T-helper 22 cell (primary cell): ENCODE measurements around the gene TRAF3IP1.

ENCODE experiments used
- DNase-seq: peaks from one replicate; pipeline ENCODE4 v3.0.0-alpha.2; 2020; ENCODE audit warnings: low read depth

Gene TRAF3IP1

DNA sequence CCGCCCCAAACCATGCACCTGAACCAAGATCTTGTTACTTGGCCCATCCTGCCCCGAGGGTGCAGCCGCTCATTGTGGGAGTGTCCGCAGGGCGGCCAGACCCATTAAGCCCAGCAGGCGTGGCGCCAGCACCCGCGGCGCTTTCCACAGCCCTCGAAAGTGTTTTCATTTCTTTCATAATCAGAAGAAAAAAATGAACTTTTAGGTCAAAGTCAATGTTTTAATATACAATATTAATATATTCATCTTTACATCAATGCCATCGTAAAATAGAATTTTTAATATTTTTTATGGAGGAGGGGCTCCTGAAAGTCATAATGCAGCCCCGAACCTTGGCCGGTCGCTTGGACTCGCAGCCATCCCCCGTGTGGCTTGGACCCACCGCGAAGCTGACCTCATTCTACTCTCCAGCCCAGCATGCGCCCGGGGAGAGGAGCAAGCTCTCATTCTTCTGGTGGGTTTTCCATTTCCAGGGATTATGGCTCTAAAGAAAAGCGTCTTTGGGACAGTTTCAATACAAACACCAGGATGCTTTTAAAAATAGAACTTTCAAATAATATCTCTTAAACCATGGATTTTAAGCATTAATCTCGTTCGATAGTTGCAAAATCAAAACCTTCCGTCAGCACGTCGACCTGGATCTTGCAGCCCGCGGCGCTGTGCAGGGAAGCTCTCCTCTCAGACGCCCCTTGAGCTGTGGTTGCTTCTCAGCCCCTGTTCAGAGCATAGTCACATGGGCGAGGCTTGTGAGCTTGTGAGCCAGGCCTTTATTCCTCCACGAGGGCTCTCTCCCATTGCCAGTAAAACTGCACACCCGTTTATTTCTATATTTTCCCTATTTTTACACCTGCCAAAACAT, 89.3 kb downstream of the TRAF3IP1 start:
- DNase-seq, result no peak

DNA sequence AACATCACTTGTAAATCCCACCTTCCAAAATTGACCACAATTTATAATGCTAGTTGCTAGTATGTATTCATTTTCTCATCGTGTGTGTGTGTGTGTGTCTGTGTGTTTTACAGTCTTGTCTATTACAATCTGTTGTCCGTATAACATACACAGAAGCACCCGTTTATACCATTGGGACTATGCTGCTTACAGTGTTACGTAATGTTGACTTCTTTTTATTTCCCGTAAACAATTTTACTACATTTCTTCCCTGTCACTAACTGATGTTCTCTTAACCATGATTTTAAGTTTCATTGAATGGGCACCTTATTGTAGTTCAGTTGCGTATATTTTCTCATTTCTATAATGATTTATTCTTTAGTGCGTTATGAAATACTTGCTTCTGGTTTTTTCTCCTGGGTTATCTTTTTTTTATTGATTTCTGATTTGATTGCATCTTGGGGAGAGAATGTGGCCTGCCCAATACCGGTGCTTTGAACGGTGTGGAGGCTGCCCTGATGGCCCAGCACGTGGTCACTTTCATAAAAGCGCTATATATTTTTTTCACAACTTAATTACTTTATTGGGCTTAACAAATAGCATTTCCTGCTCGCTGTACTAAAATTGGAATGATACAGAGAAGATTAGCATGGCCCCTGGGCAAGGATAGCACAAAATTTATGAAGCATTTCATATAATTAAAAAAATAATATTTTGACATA, 91.9 kb downstream of the TRAF3IP1 start:
- no peak for DNase-seq

DNA sequence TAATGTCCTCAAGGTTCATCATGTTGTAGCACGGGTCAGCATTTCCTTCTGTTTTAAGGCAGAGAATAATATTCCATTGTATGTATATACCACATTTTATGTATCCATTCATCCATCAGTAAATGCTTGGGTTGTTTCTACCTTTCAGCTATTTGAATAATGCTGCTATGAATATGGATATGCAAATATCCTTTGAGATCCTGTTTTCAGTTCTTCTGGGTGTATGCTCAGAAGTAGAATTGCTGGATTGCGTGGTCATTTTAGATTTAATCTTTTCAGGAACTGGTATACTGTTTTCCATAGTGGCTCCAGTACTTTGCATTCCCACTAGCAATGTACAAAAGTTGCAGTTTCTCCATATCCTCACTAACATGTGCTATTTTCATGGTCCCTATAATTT, 93.0 kb downstream of the TRAF3IP1 start:
- DNase-seq, result no peak

DNA sequence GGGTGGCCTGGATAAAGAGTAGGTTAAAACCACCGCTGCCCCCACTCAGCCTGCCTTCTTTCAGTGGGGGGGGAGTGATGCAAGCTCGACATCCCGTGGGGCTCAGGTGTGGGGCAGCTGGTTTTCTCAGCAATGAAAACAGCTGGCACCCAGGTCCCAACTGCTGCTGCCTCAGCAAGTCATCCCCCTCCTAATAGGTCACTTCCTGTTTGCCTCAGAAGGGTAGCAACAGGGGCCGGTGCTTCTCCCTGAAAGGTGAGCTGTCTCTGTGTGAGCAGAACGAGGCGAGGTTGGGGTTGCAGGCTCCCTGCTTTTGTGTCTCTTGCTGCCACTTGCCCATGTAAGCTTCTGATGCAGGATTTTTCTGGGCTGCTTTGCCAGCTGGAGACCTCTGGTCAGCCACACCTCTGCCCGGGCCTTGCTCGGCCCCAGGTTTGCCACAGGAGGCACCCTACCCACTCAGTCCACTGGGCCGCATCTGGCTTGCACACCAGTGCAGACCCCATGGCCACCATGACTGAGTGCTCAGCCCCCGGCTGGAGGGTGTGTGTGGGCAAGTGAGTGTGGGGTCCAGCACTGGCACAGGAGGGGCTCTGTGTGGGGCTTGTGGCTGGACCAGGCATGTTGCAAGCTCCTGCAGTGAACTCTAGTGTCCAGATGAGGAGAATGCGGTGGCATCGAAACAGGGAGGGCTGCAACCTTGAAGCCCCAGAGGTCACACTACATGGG, 94.9 kb downstream of the TRAF3IP1 start:
- no peak for DNase-seq

DNA sequence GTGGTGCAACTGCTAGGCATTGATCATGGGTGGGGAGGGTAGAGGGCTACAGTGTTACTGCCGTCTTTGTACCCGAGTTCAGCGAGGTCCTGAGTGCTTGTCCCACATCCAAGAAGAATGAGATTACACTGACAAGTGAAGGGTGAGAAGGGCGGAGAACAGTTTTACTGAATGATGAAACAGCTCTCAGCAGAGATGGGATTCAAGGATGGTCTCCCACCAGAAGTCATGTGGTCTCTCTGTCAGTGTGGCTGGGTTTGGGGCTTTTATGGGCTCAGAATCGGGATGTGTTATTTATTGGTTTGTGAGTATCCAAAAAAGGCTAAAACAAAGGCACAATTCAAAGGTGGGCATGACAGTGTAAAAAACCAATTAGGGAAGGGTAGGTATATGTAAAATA, 95.6 kb downstream of the TRAF3IP1 start:
- DNase-seq, result no peak

DNA sequence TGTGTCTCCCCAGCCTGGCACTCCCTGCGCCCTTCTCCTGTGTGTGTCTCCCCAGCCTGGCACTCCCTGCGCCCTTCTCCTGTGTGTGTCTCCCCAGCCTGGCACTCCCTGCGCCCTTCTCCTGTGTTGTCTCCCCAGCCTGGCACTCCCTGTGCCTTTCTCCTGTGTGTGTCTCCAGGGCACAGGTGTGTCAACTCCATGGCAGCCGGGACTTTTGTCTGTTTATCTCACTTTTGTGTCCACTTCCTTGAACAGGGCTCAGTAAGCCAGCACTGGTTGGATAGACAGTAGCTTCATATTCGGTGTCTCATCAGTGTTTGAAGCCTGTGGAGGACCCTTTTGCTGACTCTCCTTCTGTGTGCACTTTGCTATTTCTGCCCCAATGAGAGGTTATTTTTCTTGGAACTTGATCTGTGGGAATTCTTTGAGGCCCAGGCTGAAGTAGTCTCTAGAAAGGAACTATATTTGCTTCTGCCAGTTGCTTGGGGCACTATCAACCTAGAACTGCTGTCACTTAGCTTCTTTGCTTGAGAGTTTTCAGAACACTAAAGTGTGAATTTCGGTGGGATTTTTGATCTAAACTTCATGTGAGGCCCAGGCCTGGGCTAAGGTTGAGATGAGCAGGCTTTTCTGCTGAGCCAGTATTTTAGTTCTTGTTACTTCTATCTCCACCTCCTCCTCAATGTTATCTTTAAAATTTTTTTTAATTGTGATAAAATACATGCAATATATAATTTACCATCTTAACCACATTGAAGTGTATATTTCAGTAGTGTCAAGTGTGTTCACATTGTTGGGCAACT, 98.1 kb downstream of the TRAF3IP1 start:
- DNase-seq, result no peak

DNA sequence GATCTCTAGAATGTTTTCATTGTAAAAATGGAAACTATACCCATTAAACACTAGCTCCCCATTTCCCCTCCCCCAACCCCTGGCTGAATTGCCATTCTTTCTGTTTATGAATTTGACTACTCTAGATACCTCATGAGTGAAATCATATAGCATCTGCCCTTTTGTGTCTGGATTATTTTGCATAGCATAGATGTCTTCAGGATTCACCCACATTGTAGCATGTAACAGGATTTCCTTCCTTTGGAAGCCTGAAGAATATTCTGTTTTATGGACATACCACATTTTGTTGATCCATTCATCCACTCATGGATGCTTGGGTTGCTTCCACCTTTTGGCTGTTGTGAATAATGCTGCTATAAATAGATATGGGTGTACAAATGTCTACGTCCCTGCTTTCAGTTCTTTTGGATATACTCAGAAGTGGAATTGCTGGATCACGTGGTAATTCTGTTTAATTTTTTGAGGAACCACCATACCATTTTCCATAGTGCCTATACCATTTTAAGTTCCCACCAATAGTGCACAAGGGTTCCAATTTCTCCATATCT, 98.8 kb downstream of the TRAF3IP1 start:
- DNase-seq, result no peak

DNA sequence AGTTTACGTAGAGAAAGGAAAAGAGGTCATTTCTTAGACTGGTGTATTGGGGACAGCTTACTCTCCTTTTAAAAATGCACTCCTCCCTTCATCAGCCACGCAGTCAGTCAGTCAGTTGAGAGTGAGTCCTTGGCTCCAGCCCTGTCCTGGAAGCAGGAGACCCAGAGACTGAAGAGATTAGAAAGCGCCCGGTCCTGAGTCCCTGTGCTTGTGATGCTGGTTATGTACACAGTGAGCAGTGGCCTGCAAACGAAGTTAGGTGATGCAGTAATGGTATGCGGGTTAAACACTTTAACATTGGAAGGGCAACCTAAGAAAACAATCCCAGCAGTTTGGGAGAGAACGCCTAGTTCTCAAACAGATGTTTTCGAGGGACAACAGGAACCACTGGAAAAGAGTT, 100.1 kb downstream of the TRAF3IP1 start:
- DNase-seq, result no peak

DNA sequence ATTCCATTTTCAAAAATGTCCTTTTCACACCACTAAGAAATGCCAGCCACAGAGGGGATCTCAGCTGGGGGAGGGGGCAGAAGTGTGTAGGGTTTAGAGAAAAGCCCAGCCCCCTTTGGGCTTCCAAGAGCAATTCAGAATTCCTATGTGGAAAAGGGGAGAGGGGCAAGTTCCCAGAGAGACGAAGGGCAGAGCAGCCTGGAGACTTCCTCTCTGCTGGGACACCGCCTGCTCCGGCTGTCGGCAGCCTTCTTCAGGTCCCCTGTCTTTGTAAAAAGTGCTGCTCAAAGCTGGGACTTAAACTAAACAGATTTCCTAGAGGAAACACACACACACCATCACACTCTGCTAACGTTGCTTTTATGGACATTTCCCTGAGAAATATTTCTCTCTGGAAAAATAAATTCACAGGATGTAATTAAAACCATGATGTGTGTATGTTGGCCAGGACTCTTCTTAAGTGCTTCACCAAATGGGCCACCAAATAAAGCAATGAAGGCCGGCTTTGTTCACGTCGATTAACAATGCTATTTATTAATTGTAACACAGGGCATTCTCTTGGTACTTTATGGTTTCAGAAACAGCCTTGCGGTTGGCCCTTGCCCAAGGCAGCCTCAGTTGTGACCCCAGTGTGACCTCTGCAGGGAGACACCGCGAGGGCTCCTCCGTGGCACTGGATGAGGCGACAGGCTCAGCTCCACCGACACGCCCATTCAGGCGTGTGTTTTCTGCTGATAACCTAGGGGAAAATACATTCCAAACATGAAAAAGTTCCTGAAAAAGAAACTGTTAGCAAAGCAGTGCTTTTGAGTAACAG, 100.8 kb downstream of the TRAF3IP1 start:
- DNase-seq, result no peak

DNA sequence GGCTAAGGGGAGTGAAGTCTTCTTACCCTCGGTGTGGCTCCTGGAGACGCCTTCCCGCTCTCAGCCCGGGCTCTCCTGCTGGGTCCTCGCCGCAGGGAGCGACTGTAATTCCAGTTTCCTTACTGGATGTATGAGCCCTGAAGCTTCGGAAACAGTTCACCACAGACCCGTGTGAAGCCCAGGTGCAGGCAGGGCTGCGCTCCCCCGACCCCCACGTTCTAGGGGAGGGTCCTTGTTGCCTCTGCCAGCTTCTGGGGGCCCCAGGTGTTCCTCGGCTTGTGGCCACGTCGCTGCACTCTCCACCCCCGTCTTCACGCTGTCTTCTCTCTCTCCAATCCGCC, 101.3 kb downstream of the TRAF3IP1 start:
- DNase-seq, result no peak

DNA sequence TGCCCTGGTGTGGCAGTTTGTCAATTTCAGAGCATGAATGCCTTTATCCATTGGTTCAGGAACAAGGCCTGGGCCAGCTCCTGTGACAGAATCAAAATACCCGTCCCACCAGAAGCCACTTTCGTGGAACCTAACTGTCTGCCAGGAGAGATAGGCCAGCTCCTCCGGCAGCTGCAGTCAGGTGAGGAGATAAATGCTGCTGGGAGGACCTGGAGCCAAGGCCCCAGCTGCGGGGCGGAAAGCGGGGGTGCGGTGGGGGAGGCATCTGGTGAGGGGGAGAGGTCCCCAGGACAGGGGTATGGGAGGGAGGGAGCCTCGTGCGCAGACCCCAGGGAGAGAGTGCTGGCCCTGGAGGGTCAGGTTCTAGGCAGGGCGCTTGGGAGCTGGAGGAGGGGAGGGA, 102.0 kb downstream of the TRAF3IP1 start:
- no peak for DNase-seq

DNA sequence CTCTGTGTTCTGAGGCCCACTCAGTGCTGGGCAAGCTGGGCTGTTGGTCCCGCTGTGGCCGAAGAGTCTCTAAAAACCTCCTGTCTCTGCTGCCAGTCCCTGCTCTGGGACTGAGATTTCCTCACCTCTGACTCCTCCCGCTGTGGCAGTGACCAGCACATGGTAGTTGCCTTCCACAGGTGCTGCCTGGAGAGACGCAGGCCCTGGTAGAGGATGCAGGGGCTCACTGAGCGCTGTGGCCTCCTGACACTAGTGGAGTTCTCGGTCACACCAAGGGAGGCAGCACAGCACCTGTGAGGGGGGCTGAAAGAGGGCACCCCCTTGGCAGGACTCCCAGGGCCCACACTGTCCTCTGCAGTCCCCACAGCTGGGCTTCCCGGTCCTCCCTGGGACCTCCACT, 102.6 kb downstream of the TRAF3IP1 start:
- DNase-seq, result no peak

DNA sequence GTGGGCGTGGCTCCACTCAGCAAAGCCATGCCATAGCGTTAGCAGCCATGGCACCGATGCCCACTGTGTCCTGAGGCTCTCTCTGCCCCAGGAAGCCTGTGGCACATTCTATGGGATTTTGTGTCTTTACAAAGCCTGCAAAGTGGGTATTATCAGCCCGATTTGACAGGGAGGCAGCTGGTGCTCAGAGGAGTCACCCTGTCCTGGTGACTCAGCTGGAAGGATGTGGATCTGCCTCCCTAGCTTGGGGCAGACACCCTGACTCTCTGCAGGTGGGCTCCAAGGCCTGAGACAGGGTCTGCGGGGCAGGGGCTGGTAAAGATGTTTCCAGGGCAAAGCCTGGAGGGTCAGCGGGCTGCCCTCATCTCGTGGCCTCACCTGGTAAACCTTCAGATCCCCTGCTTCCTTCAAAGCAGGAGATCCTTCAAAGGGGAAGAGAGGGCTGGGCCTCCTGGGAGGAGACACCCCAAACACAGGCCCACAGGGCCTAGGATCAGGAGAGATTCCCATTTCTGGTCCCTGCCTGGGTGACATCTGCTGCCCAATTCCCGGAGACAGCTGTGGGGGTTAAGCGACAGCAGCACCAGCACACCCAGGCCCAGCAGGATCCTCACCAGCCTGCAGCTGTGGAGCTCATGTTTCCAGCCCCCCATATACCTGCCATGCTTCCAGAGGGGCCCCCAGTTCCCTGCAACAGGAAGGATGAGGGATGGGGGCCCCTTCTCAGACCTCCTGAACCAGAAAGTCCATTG, 103.4 kb downstream of the TRAF3IP1 start:
- no peak for DNase-seq

DNA sequence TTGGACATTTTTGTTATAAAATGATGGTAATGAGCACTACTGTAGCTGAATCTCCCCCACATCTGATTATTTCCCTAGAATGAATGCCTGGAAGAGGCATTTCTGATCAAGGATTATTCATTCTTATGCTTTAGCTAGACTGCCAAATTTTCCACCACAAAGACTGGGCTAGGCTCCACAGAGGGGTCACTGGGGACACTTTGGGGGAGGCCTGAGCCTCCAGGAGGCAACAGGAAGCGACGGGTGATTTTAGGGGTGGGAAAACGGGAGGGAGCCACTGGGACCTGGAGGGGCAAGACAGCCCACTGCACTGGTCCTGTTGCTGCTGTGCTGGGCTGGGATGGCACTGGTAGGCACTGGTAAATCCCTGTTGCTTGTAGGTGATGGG, 104.0 kb downstream of the TRAF3IP1 start:
- DNase-seq, result no peak

DNA sequence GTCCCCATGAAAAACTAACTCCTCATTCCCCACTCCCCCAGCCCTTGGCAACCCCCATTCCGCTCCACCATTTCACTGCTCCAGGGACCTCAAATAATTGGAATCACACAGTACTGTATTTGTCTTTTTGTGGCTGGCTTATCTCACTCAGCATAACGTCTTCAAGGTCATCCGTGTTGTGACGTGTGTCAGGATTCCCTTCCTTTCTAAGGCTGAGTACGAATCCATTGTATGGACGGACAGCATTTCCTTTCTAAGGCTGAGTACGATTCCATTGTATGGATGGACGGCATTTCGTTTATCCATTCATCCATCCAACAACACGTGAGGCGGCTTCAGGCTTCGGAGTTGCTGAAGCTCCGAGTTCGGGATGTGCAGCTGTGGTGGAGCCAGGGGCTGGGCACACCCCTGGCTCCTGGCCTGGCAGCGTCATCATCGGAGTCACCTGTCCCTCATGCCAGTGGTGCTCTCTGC, 105.2 kb downstream of the TRAF3IP1 start:
- DNase-seq, result no peak

DNA sequence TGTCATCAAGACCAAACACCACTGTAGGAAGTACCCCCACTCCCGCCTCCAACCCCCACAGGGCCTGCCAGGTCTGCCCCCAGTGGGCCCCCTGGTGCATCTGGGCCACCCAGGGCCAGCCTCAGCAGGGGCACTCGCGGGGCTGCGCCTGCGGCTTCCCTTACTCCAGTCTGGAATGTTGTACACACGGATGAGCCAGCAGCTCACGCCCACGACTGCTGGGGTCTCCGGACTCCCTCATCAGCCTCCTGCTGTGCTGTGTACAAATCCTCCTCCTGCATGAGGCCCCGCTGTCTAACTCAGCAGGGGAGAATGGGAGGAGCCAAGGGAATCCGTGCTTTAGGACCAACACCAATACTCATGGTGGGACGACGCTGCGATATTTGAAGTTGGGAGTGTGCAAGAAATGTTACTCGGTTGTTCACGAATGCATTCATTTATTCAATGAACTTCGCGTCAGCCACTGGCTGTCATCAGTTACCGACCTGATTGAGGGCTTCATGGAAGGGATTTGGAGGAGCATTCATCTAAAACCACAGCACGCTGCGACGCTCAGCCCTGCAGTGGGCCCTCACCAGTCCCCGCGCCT, 105.8 kb downstream of the TRAF3IP1 start:
- no peak for DNase-seq

DNA sequence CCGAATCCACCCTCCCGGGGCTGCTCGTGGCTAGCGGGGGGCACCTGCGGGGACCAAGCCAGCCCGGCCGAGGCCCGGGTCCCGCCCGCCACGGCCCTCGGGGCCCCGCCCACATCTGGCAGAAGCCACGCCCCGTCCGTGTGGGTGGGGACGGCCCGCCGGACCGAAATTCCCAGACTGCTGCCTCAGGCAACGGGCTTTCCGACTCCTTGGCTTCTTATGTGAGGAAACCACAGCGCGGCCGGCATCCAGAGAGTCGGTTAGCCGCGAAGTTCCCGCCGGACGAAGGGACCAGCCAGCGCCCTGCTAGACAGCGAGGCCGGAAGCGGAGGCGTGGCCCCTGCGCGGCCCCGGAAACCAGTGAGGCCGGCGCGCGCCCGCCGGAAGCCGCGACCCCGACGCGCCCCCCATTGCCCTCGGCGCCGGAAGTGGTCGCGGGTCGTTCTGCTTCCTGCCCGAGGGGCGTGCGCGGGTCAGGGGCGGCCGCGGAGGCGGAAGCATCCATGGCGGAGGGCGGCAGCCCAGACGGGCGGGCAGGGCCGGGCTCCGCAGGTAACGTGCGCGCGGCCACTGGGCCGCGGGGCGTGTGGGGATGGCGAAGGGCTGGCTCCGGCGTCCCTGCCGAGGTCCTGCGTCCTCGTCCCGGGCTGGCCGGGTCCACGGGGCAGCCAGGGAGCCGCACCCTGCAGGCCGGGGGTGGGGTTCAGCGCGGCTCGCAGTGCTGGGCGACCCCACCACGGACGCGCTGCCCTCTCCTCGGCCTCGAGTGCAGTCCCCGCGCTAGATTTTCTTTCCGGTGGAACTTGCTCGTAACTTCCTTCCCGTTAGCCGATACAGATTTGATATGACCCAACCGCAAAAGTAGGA, 106.5 kb downstream of the TRAF3IP1 start, which contains the start of gene ASB1:
Gene ASB1, plus strand, starts transcription at position 360 of the 867 bp plus-strand sequence. Its CDS starts 144 bp downstream, at position 504.
- peak; percentile 62 for DNase-seq

DNA sequence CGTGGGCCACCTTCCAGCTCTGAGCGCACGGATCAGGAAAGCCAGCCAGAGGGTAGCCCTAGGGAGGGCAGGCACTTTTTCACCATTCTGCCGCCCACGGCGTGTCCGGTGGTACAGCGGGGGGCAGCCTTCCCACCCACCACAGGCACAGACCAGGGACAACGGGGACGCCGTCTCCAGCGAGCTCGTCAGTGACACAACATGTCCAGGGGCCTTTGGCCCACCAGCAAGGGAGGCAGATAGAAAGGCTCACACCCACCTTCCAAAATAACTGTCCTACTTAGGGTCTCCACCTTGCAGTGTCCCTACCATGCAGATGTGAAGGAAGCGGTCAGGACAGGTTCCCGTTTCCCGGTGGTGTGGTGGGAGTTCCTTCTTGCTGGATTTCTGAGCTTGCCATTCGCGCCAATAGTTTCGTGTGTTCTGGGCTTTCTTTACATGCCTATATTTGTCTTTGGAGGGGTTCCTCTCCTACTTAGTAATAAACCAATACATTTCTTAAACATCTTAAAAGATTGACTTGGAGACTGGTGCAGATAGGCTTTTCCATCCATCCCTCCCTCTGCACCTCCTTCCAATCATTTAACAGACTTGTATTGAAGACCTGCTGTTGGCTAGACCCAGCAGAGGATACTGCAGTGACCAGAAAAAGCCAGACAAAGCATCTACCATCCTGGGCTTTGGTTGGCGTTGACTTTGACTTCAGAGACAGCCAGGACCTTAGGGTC, 107.3 kb downstream of the TRAF3IP1 start:
- no peak for DNase-seq
